Osteocyte (in vitro differentiated cells): Measurements from ENCODE around the gene GUSB. TPM values are rescaled to one million over a fixed set of nuclear protein-coding genes. Genes with fewer than 3 reads are reported as not detected.

Experiments
- DNase-seq: peaks from one replicate; pipeline ENCODE4 v3.0.0; 2021; ENCODE audit warnings: mixed read lengths; ENCODE audit not compliant: unreplicated experiment; ENCODE audit errors: extremely low spot score
- H3K27ac Mint-ChIP-seq: one replicate; pipeline ENCODE4 v1.8.0; 2021; ENCODE audit warnings: mild to moderate bottlenecking, mixed read lengths; ENCODE audit not compliant: unreplicated experiment
- H3K27me3 Mint-ChIP-seq: one replicate; pipeline ENCODE4 v1.8.0; 2021; ENCODE audit warnings: mixed read lengths; ENCODE audit not compliant: unreplicated experiment
- H3K36me3 Mint-ChIP-seq: one replicate; pipeline ENCODE4 v1.8.0; 2021; ENCODE audit warnings: mixed read lengths; ENCODE audit not compliant: unreplicated experiment
- H3K4me1 Mint-ChIP-seq: one replicate; pipeline ENCODE4 v1.8.0; 2021; ENCODE audit warnings: mixed read lengths; ENCODE audit not compliant: unreplicated experiment
- H3K4me3 Mint-ChIP-seq: one replicate; pipeline ENCODE4 v1.8.0; 2021; ENCODE audit warnings: mild to moderate bottlenecking, moderate library complexity, mixed read lengths; ENCODE audit not compliant: unreplicated experiment
- H3K9me3 Mint-ChIP-seq: one replicate; pipeline ENCODE4 v1.8.0; 2021; ENCODE audit warnings: mixed read lengths; ENCODE audit not compliant: unreplicated experiment
- CTCF ChIP-seq: fragments of 200-600 bp; sonication (generic); IDR thresholded peaks from 2 replicates; pipeline ENCODE4 v1.5.0; 2021; ENCODE audit warnings: antibody characterized with exemption, mild to moderate bottlenecking, moderate library complexity
- total RNA-seq: library from RNA; stranded (reverse); gene quantifications from 2 replicates; pipeline ENCODE4 v1.2.1, GENCODE V29; 2021

The GUSB gene
- total RNA-seq, 1 donor from 2014 or later = 48.2 TPM

GRCh38 chr7:65988084-65988483 lies 6.1 kb upstream of the GUSB start:
- TF ChIP-seq CTCF = no peak
- no peak for DNase-seq
- no peaks in the 10 kb centered on the region for H3K9me3 Mint-ChIP-seq

GRCh38 chr7:65983965-65984658 lies 2.1 kb upstream of the GUSB start:
- no peaks in the 10 kb centered on the region for H3K9me3 Mint-ChIP-seq
- H3K4me1 Mint-ChIP-seq = peaks cover 12% of the 10 kb centered on the region
- no peak for DNase-seq
- no peaks in the 10 kb centered on the region for H3K36me3 Mint-ChIP-seq
- TF ChIP-seq CTCF = no peak
- H3K27ac Mint-ChIP-seq = no peak overlapping the region
- no peaks in the 10 kb centered on the region for H3K27me3 Mint-ChIP-seq
- H3K4me3 Mint-ChIP-seq = no peak overlapping the region

More at GRCh38 chr7:65988084-65988483, 6.1 kb upstream of the GUSB start:
- Mint-ChIP-seq H3K27ac (no peak overlapping the region), H3K27me3 (peaks cover 7% of the 10 kb centered on the region), H3K4me1 (no peaks in the 10 kb centered on the region), H3K4me3 (no peak overlapping the region), H3K36me3 (no peaks in the 10 kb centered on the region)

GRCh38 chr7:65980478-65981250 lies 1.3 kb downstream of the GUSB start:
- TF ChIP-seq CTCF = no peak
- H3K27me3 Mint-ChIP-seq = no peaks in the 10 kb centered on the region
- no peaks in the 10 kb centered on the region for H3K9me3 Mint-ChIP-seq
- peak overlapping the region; percentile 34 for H3K27ac Mint-ChIP-seq
- DNase-seq = no peak
- H3K4me3 Mint-ChIP-seq = peak overlapping the region; percentile 74
- peaks cover 12% of the 10 kb centered on the region for H3K4me1 Mint-ChIP-seq
- H3K36me3 Mint-ChIP-seq = no peaks in the 10 kb centered on the region

- Mint-ChIP-seq H3K27me3 (no peaks in the 10 kb centered on the region), H3K4me3 (peak overlapping the region; percentile 14), H3K27ac (no peak overlapping the region), H3K9me3 (no peaks in the 10 kb centered on the region), H3K4me1 (peaks cover 12% of the 10 kb centered on the region), H3K36me3 (no peaks in the 10 kb centered on the region)
- DNase-seq = no peak
- TF ChIP-seq CTCF = no peak
Observed at GRCh38 chr7:65979583-65980477, 2.2 kb downstream of the GUSB start.
